Duodenal mucosa (tissue), 2 donors: Measurements from ENCODE around the gene TVP23B.
"Not testable (repeated sequence)": the region's sequence is repeated elsewhere in the genome, so short reads cannot be mapped to it uniquely, and the experiment has no call there.

ENCODE experiments used
- H3K27ac ChIP-seq: one replicate; pipeline ENCODE4 v1.7.0; 2013; ENCODE audit warnings: low read depth, low read length
- H3K27me3 ChIP-seq, 2 donors: one replicate each; pipeline ENCODE4 v1.7.0; 2013; ENCODE audit warnings: low read length in 2 of 2, control low read depth in 1 of 2; ENCODE audit not compliant: insufficient read depth in 2 of 2, control insufficient read depth in 1 of 2
- H3K36me3 ChIP-seq, 2 donors: one replicate each; pipeline ENCODE4 v1.7.0; 2013; ENCODE audit warnings: low read length in 2 of 2, control low read depth in 1 of 2; ENCODE audit not compliant: insufficient read depth in 2 of 2, control insufficient read depth in 1 of 2
- H3K4me1 ChIP-seq, 2 donors: one replicate each; pipeline ENCODE4 v1.7.0; 2013; ENCODE audit warnings: low read length in 2 of 2, control low read depth in 1 of 2; ENCODE audit not compliant: insufficient read depth in 2 of 2, control insufficient read depth in 1 of 2
- H3K4me3 ChIP-seq, 2 donors: one replicate each; pipeline ENCODE4 v1.7.0; 2013; ENCODE audit warnings: low read length in 2 of 2, low read depth in 1 of 2
- H3K9ac ChIP-seq, 2 donors: one replicate each; pipeline ENCODE4 v1.7.0; 2013; ENCODE audit warnings: low read length in 2 of 2, low read depth in 1 of 2
- H3K9me3 ChIP-seq, 2 donors: one replicate each; pipeline ENCODE4 v1.7.0; 2013; ENCODE audit warnings: low read length in 2 of 2, control low read depth in 1 of 2; ENCODE audit not compliant: control insufficient read depth in 1 of 2

The TVP23B gene

GRCh38 chr17:18753829-18754409, 27.1 kb upstream of the TVP23B start:
- H3K4me3 ChIP-seq, H3K9me3 ChIP-seq, H3K27me3 ChIP-seq, H3K36me3 ChIP-seq, H3K9ac ChIP-seq, H3K4me1 ChIP-seq, H3K27ac ChIP-seq: not testable (repeated sequence)

GRCh38 chr17:18755969-18756368, 25.0 kb upstream of the TVP23B start:
- not testable (repeated sequence) for H3K9ac ChIP-seq, H3K4me1 ChIP-seq, H3K27me3 ChIP-seq, H3K9me3 ChIP-seq, H3K36me3 ChIP-seq, H3K27ac ChIP-seq, H3K4me3 ChIP-seq

DNA sequence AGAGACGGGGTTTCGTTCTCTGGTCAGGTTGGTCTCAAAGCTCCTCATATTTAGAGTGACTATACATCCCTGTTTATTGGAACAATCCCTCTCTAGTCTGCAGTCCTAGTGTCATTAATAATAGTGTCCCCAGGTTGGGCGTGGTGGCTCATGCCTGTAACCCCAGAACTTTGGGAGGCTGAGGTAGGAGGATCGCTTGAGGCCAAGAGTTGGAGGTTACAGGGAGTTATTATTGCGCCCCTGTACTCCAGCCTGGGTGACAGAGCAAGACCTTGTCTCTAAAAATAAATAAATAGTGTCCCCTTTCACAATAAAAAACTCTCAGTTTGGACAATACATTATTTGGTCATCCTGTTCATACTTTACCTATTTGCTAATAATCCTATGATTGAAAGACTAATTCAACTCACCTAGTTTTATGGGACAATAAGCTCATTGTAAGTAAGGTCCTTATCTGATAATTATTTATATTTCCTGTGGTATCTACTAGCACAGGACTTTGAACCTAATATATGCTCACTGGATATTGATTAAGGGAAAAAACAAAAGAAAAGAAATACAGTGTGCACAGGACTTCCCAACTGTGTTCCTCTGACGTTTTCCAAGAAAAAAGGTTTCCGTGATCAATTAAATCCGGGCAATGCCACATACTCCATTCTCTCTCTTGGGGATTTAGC, 23.5 kb upstream of the TVP23B start:
- not testable (repeated sequence) for H3K36me3 ChIP-seq, H3K4me1 ChIP-seq, H3K27ac ChIP-seq, H3K9ac ChIP-seq, H3K4me3 ChIP-seq, H3K27me3 ChIP-seq, H3K9me3 ChIP-seq

DNA sequence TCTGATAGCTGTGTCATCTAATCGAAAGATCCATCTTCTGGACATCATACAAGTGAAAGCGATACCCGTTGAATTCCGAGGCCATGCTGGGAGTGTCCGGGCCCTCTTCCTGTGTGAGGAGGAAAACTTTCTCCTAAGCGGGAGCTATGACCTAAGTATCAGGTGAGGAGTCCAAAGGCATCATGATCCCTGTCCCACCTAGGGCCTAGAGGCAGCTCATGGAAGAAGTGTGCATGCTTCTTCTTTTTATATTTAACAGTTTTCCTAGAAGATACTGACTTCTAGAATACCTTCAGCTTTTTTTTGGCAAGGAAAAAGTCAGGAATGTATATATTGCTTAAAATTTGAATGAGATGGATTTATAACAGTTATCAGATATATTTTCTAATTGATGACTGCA, 22.6 kb upstream of the TVP23B start:
- not testable (repeated sequence) for H3K4me3 ChIP-seq, H3K36me3 ChIP-seq, H3K9ac ChIP-seq, H3K27ac ChIP-seq, H3K4me1 ChIP-seq, H3K27me3 ChIP-seq, H3K9me3 ChIP-seq

DNA sequence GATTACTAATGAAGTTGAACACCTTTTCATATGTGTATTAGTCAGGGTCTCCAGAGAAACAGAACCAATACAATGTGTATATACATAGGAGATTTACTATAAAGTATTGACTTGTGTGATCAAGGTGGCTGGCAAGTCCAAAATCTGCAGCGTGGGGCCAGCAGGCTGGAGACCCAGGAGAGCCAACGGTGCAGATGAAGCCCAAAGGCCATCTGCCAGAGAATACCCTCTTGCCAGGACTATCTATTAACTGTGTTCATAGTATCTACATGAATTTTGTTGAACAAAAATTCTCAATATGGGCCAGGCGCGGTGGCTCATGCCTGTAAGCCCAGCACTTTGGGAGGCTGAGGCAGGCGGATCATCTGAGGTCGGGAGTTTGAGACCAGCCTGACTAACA, 20.8 kb upstream of the TVP23B start:
- not testable (repeated sequence) for H3K27ac ChIP-seq, H3K4me3 ChIP-seq, H3K9me3 ChIP-seq, H3K4me1 ChIP-seq, H3K36me3 ChIP-seq, H3K9ac ChIP-seq, H3K27me3 ChIP-seq

DNA sequence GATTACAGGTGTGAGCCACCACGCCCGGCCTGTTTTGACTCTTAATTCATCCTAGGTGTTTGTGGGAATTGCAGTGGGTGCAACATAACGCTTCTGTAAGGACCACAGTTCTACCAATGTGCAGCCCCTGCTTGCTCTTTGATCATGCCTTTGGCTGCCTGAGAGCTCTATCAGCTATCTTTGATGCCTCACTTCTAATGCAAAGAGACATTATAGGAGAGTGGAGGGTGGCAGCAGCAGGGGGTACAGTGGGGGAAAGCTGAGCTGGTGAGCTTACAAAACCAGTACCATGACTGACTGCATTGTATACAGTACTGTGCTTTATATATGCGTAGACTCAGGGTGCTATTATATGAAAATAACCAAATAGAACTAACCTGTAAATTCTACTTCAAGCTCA, 10.4 kb upstream of the TVP23B start:
- not testable (repeated sequence) for H3K4me1 ChIP-seq, H3K36me3 ChIP-seq, H3K27ac ChIP-seq, H3K27me3 ChIP-seq, H3K4me3 ChIP-seq, H3K9me3 ChIP-seq, H3K9ac ChIP-seq

GRCh38 chr17:18771066-18771465, 9.9 kb upstream of the TVP23B start:
- not testable (repeated sequence) for H3K9ac ChIP-seq, H3K36me3 ChIP-seq, H3K27me3 ChIP-seq, H3K9me3 ChIP-seq, H3K4me1 ChIP-seq, H3K27ac ChIP-seq, H3K4me3 ChIP-seq

- Histone ChIP-seq H3K4me3 (no peak overlapping the region), H3K4me1 (no peaks in the 10 kb centered on the region), H3K36me3 (no peaks in the 10 kb centered on the region), H3K9me3 (no peaks in the 10 kb centered on the region), H3K9ac (no peak overlapping the region), H3K27me3 (no peaks in the 10 kb centered on the region), H3K27ac (no peak overlapping the region)
These were observed 8.5 kb upstream of the TVP23B start for GRCh38 chr17:18772471-18772870.

GRCh38 chr17:18781805-18782204, 822 bp downstream of the TVP23B start:
- not testable (repeated sequence) for H3K36me3 ChIP-seq, H3K4me1 ChIP-seq, H3K9ac ChIP-seq, H3K27ac ChIP-seq, H3K27me3 ChIP-seq, H3K9me3 ChIP-seq
- H3K4me3 ChIP-seq, result peak overlapping the region in 1 of 2 donors; percentile 61

DNA sequence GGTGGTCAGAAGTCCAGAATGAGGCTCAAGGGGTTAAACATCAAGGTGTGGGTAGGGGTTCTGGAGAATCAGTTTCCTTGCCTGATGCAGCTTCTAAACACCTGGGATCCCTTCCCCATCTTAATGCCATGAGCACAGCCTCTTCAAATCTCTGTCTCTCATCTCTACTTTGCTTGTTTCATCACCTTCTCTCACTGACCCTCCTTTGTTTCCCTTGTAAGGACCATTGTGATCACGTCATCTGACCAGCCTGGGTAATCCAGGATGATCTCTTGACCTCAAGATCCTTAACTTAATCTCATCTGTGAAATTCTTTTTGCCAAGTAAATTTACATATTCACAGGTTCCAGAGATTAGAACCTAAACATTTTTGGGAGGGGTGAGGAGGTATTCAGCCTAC, 5.0 kb downstream of the TVP23B start:
- H3K9ac ChIP-seq, H3K4me3 ChIP-seq, H3K9me3 ChIP-seq, H3K4me1 ChIP-seq, H3K27me3 ChIP-seq, H3K27ac ChIP-seq, H3K36me3 ChIP-seq: not testable (repeated sequence)

DNA sequence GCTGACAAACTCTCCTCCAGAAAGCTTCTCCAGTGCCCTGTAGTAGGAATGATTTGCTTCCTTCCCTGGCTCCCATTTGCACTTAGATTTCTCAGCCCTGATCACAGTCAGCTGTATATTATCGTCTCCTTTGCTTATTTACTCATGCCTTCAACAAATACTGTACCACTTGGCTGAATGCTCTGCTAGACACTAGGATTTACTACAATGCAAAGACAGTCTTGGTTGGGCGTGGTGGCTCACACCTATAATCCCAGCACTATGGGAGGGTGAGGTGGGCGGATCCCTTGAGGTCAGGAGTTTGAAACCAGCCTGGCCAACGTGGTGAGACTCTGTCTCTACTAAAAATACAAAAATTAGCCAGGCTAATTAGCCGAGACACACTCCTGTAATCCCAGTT, 5.9 kb downstream of the TVP23B start:
- H3K27ac ChIP-seq, H3K9me3 ChIP-seq, H3K9ac ChIP-seq, H3K4me3 ChIP-seq, H3K36me3 ChIP-seq, H3K4me1 ChIP-seq, H3K27me3 ChIP-seq: not testable (repeated sequence)
